Measurements from ENCODE around the gene GCC2. TPM values are rescaled to one million over a fixed set of nuclear protein-coding genes. Genes with fewer than 3 reads are reported as not detected.
A peak's percentile ranks its signal among the peaks of the same experiment; 100 is the strongest.

GCC2 gene
- total and polyA plus RNA-seq, 9 of the 15 experiments (the other 6 are each of a cell fraction or from before 2014, with no cell fraction given), result 11.4 to 35.7 (median 19.9) TPM

DNA sequence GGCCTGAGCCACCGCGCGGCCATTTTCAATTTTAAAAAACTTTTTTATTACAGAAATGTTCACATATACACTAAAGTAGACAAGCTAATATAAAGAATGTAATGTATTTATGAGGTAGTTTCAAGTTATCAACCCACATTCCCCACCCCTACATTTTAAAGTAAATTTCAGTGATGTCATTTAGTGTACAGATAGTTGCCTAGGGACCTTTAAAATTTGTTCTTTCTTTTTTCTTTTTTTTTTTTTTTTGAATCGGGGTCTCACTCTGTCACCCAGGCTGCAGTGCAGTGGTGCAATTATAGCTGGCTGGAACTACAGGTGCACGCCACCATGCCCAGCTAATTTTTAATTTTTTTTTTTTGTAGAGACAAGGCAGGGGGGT lies 82.7 kb downstream of the GCC2 start (continued):
- TF ChIP-seq, protein P1, sequence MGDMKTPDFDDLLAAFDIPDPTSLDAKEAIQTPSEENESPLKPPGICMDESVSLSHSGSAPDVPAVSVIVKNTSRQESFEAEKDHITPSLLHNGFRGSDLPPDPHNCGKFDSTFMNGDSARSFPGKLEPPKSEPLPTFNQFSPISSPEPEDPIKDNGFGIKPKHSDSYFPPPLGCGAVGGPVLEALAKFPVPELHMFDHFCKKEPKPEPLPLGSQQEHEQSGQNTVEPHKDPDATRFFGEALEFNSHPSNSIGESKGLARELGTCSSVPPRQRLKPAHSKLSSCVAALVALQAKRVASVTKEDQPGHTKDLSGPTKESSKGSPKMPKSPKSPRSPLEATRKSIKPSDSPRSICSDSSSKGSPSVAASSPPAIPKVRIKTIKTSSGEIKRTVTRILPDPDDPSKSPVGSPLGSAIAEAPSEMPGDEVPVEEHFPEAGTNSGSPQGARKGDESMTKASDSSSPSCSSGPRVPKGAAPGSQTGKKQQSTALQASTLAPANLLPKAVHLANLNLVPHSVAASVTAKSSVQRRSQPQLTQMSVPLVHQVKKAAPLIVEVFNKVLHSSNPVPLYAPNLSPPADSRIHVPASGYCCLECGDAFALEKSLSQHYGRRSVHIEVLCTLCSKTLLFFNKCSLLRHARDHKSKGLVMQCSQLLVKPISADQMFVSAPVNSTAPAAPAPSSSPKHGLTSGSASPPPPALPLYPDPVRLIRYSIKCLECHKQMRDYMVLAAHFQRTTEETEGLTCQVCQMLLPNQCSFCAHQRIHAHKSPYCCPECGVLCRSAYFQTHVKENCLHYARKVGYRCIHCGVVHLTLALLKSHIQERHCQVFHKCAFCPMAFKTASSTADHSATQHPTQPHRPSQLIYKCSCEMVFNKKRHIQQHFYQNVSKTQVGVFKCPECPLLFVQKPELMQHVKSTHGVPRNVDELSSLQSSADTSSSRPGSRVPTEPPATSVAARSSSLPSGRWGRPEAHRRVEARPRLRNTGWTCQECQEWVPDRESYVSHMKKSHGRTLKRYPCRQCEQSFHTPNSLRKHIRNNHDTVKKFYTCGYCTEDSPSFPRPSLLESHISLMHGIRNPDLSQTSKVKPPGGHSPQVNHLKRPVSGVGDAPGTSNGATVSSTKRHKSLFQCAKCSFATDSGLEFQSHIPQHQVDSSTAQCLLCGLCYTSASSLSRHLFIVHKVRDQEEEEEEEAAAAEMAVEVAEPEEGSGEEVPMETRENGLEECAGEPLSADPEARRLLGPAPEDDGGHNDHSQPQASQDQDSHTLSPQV (IDR thresholded peaks at IDR 0.05), result 0 out of 2 replicates have a peak, but pooled peaks have one; percentile 47
- no peak for TF ChIP-seq RBM14 (IDR thresholded peaks at IDR 0.05; ENCODE audit: borderline replicate concordance, insufficient read depth, low read depth, low read length)
- TF ChIP-seq KAT7 (CRISPR knock-in tag; IDR thresholded peaks at IDR 0.05; ENCODE audit: borderline replicate concordance), result no peak
- TF ChIP-seq, protein P2, sequence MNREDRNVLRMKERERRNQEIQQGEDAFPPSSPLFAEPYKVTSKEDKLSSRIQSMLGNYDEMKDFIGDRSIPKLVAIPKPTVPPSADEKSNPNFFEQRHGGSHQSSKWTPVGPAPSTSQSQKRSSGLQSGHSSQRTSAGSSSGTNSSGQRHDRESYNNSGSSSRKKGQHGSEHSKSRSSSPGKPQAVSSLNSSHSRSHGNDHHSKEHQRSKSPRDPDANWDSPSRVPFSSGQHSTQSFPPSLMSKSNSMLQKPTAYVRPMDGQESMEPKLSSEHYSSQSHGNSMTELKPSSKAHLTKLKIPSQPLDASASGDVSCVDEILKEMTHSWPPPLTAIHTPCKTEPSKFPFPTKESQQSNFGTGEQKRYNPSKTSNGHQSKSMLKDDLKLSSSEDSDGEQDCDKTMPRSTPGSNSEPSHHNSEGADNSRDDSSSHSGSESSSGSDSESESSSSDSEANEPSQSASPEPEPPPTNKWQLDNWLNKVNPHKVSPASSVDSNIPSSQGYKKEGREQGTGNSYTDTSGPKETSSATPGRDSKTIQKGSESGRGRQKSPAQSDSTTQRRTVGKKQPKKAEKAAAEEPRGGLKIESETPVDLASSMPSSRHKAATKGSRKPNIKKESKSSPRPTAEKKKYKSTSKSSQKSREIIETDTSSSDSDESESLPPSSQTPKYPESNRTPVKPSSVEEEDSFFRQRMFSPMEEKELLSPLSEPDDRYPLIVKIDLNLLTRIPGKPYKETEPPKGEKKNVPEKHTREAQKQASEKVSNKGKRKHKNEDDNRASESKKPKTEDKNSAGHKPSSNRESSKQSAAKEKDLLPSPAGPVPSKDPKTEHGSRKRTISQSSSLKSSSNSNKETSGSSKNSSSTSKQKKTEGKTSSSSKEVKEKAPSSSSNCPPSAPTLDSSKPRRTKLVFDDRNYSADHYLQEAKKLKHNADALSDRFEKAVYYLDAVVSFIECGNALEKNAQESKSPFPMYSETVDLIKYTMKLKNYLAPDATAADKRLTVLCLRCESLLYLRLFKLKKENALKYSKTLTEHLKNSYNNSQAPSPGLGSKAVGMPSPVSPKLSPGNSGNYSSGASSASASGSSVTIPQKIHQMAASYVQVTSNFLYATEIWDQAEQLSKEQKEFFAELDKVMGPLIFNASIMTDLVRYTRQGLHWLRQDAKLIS (CRISPR knock-in tag; IDR thresholded peaks at IDR 0.05), result no peak
- peak; percentile 64 for TF ChIP-seq RFX1 (IDR thresholded peaks at IDR 0.05)
- TF ChIP-seq NR2C2 (CRISPR knock-in tag; IDR thresholded peaks at IDR 0.05), result no peak
- TF ChIP-seq NR2C2 (tag; IDR thresholded peaks at IDR 0.05), result no peak
- no peak for TF ChIP-seq ZNF707 (CRISPR knock-in tag; conservative IDR thresholded peaks at IDR 0.05)
